IPS DF 6.9 (cell line): ENCODE measurements around the gene UBALD1.
A peak's percentile ranks its signal among the peaks of the same experiment; 100 is the strongest.

Experiments used
- DNase-seq: peaks from one replicate; pipeline ENCODE4 v3.0.0-alpha.2; 2013; ENCODE audit warnings: low read depth, low spot score
- H3K27ac ChIP-seq: one replicate; pipeline ENCODE4 v1.5.1; 2013; ENCODE audit warnings: low read length, control low read depth
- H3K27me3 ChIP-seq: 2 replicates; pipeline ENCODE4 v1.6.1; 2013; ENCODE audit warnings: mild to moderate bottlenecking, low read length; ENCODE audit not compliant: control insufficient read depth, insufficient read depth
- H3K36me3 ChIP-seq: 2 replicates; pipeline ENCODE4 v1.6.1; 2013; ENCODE audit warnings: low read length; ENCODE audit not compliant: control insufficient read depth, insufficient read depth
- H3K4me1 ChIP-seq: 2 replicates; pipeline ENCODE4 v1.6.1; 2013; ENCODE audit warnings: low read length; ENCODE audit not compliant: control insufficient read depth, insufficient read depth
- H3K4me3 ChIP-seq: 2 replicates; pipeline ENCODE4 v1.5.1; 2013; ENCODE audit warnings: mild to moderate bottlenecking, low read length
- H3K9me3 ChIP-seq: 2 replicates; pipeline ENCODE4 v1.6.1; 2013; ENCODE audit warnings: low read length, inconsistent platforms; ENCODE audit not compliant: control insufficient read depth, insufficient read depth
- WGBS: extraction: QIAGEN DNeasy Blood & Tissue Kit; methylation state at CpG from one replicate; pipeline ENCODE4 v1.1.7; 2013; ENCODE audit warnings: mixed read lengths, missing lambda C conversion rate; ENCODE audit not compliant: insufficient read length, insufficient coverage; 5-methylcytosine and 5-hydroxymethylcytosine counted together

UBALD1 gene

DNA sequence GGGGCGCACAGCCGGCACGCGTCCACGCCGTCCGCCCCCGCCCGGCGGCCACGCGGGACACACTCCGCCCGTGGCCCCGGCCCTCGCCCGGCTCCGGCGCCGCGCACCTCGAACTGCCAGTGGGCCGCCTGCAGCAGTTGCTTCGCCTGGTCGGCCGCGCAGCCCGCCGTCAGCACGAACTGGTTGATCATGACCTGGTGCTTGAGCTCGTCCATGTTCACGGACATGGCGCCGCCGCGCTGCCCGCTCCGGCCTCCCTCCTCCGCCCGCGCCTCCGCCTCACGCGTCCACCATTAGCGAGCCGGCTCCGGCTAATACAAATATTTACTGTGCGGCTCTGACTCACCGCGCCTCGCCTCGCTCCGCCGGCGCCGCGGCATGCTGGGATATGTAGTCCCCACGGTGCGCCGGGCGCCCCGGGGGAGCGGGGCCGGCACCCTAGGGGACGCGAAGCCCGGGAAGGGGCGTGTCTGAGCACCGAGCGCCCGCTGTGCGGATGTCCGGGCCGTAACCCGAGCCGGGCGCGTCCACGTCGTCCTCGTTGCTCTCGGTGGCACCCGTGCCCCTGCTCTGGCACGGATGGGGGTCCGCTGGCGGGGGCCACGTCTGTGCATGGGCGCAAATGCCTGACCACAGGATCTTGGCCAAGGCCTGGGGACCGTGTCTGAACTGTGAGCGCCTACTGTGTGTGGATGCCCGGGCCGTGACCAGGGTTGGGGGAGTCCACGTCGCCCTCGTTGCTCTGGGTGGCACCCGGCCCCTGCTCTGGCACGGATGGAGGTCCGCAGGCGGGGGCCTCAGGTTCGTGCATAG is at the start of gene UBALD1:
UBALD1 (minus strand) TSS at position 318 of the 813 bp plus-strand sequence; CDS start at position 227, 91 bp downstream.
- H3K27me3 ChIP-seq, result no peaks in the 10 kb centered on the region
- H3K9me3 ChIP-seq, result no peaks in the 10 kb centered on the region
- peak within 1 kb of the TSS; percentile 84 for H3K4me3 ChIP-seq
- H3K4me1 ChIP-seq, result peaks cover 12% of the 10 kb centered on the region
- no peak for DNase-seq
- no peak within 1 kb of the TSS for H3K27ac ChIP-seq
- no CpG with 5 or more reads among the region's 100 CpGs for WGBS
- H3K36me3 ChIP-seq, result no peaks in the 10 kb centered on the region; the same call in 1 of the 2 replicates

DNA sequence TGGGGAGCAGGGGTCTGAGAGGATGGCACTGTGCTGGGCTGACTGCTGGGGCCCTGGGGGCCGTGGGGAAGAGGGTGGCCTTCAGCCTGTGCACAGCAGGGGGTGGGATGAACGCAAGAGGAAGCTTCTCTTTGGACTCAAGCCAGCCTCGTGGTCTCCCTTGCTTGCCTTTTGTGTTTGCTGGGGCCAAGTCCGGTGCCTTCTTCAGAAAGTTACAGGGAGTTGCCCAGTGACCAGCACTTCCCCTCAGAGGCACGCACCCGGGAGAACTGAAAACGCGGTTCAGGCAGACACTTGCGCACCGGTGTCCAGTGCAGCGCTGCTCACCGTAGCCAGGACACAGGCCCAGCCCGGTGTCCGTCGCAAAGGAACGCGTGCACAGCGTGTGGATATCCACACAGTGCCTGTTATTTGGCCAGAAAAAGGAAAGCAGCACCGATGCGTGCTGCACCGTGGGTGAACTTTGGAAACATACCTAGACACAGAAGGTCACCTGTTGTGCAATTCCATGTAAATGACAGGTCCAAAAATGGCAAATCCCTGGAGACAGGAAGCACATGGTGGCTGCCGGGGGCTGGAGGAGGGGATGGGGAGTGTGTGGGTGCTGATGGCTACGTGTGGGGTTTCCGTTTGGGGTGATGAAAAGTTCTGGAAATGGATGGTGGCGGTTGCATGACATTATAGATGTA is 49.2 kb upstream of the UBALD1 start:
- WGBS, result no CpG with 5 or more reads among the region's 25 CpGs
- Histone ChIP-seq H3K9me3 (no peaks in the 10 kb centered on the region), H3K27ac (no peak overlapping the region), H3K4me1 (no peaks in the 10 kb centered on the region; the same call in 1 of the 2 replicates), H3K4me3 (no peak overlapping the region), H3K36me3 (peaks cover 26% of the 10 kb centered on the region), H3K27me3 (no peaks in the 10 kb centered on the region)
- DNase-seq, result no peak

DNA sequence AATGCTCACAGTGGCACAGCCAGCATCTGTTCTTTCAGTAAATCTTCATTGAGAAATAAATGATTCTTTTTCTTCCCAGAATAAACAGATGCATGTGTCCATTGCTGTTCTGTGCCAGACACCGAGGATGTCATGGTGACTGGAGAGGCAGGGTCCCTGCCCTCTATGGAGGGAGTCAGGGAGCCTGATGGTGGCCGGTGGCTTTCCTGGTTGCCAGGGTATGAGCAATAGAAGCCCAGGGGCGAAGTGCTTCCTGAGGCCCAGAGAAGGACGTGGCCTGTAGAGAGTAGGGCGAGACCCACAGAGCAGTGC is 48.7 kb upstream of the UBALD1 start:
- Histone ChIP-seq H3K27ac (no peak overlapping the region), H3K36me3 (peaks cover 21% of the 10 kb centered on the region), H3K4me3 (no peak overlapping the region), H3K27me3 (no peaks in the 10 kb centered on the region), H3K4me1 (no peaks in the 10 kb centered on the region; the same call in 1 of the 2 replicates), H3K9me3 (no peaks in the 10 kb centered on the region)
- DNase-seq, result no peak
- no CpG with 5 or more reads among the region's 5 CpGs for WGBS

DNA sequence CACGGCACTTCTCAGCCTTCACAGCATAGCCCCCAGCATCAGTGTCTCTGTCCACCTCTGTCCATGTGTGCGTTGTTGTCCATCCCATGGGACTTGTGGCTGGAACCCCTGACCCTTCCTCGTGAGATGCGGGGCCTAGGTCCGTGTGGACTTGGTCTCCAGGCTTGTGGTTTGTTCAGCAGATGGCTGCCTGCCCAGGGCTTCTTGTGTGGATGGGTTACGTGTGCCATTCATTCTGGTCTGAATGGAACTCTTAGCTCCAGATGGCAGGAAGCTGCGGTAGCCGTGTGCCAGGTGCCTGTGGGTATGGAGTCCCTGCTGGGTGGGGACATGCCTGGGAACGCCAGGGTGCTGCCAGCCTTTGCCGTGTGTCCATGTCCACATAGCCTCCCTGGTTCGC is 47.0 kb upstream of the UBALD1 start:
- Histone ChIP-seq H3K27me3 (no peaks in the 10 kb centered on the region), H3K4me1 (no peaks in the 10 kb centered on the region; the same call in 1 of the 2 replicates), H3K4me3 (no peak overlapping the region), H3K36me3 (peaks cover 14% of the 10 kb centered on the region), H3K9me3 (no peaks in the 10 kb centered on the region), H3K27ac (no peak overlapping the region)
- DNase-seq, result no peak
- WGBS, result no CpG with 5 or more reads among the region's 11 CpGs

DNA sequence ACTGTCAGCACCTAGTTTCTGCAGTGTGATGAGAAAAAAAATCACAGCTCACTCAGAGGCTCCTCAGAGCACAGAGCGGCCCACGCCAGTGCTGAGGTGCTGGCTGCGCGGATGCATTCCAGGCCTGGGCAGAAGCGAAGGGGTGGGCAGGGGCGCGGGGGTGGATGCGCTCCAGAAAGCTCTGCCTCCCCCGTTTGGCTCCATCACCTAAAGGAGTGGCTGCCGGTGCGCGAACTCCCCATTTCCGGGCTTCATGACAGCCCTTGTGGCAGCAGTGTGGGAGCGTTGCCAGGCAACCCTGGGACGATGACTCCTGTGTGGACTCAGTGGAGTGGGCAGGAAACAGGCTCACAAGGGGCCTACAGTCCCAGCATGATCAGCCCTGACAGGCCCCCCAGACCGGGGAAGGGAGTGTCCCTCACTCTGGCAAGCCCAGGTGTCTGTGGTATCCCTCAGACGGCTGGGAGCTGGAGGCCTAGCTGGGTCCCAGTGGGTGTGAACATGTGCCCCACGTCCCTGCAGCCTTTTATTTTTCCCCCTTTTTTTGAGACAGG is 45.8 kb upstream of the UBALD1 start:
- Histone ChIP-seq H3K4me3 (no peak overlapping the region), H3K27me3 (no peaks in the 10 kb centered on the region), H3K36me3 (peaks cover 10% of the 10 kb centered on the region; the same call in 1 of the 2 replicates), H3K4me1 (no peaks in the 10 kb centered on the region; the same call in 1 of the 2 replicates), H3K27ac (no peak overlapping the region), H3K9me3 (no peaks in the 10 kb centered on the region)
- no peak for DNase-seq
- WGBS, result no CpG with 5 or more reads among the region's 18 CpGs

DNA sequence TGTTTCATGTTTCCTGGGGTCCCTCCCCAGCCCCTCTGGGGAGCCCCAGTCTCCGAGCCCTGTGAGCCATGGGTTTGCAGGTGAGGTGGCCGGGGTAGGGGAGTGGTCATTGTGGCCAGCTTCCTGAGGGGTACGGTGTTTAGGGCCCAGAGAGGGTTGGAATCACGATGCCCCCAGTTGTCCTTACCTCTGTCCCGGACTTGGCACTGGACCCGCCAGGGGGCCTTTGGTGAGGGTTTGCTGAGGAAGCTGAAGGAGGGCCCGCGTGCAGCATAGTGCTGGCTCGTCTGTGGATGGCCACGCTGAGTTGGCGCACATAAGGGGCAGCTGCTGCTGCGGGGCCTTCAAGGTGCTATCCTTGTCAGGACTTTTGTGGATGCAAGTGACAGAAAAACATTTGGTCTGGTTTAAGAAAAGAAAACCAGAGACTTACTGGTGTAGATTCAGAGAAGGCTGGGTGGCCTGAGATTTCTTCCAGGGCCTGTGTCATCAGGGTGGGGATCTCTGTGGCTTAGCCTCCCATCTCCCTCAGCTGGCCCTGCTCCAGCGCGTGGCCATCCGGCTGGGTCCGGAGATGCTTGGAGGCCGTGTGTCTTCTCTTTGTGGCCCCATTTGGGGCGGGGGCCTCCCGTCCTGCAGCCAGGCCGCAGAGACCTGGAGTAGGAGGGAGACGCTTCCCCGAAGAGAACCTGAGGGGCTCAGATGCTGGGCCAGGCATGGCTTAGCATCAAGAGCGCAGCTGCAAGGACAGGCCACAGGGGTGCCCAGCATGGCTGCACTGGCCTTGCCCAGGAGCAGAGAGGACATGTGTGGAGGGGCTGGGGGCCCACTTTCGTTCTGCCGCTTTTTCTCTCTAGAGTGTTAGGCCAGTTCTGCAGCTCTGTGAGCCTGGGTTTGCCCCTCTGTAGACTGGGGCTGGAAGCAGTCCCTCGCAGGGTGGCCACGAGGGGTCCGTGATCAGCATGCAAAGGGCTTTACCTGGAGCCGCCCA is 45.0 kb upstream of the UBALD1 start:
- H3K4me1 ChIP-seq, result no peaks in the 10 kb centered on the region; the same call in 1 of the 2 replicates
- no peak for DNase-seq
- H3K27me3 ChIP-seq, result no peaks in the 10 kb centered on the region
- H3K4me3 ChIP-seq, result no peak overlapping the region
- WGBS, result no CpG with 5 or more reads among the region's 29 CpGs
- no peak overlapping the region for H3K27ac ChIP-seq
- H3K36me3 ChIP-seq, result peaks cover 11% of the 10 kb centered on the region
- no peaks in the 10 kb centered on the region for H3K9me3 ChIP-seq

DNA sequence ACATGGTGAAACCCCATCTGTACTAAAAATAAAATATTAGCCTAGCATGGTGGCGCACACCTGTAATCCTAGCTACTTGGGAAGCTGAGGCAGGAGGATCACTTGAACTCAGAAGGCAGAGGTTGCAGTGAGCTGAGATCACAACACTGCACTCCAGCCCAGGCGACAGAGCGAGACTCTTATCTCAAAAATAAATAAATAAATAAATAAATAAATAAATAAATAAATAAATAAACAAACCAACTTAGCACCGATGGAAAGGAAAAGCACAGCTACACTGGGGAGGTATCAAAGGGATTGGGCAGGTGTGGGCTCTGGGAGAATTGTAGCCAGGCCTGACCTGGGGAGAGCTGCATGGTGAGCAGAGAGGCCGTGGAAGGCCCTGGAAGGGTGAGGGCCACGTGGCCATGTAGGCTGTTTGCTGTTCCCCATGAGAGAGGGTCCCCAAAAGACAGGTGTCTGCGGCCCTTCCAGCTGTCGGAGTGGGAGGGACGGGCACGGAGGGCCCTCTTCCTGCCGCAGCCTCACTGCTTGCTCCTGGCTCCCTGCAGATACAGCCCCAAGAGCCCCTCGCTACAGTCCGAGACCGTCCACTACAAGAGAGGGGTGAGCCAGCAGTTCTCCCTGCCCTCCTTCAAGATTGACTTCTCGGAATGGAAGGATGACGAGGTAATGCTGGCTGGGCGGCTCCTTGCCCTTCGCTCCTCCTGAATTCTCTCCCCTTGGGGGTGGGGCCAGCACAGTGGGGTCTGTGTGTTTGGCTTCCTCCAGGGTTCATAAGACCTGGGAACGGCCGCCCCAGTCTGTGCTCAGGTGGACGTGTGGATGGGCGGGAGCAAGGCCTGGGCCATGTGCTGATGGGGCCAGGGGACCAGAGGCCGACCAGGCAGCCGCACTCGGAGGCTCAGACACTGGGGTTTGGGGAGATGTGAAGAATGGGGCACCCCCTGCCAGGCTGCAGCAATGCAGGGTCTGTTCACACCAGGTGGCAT is 42.3 kb upstream of the UBALD1 start:
- Histone ChIP-seq H3K4me1 (no peaks in the 10 kb centered on the region; the same call in 1 of the 2 replicates), H3K4me3 (no peak overlapping the region), H3K9me3 (no peaks in the 10 kb centered on the region), H3K27me3 (no peaks in the 10 kb centered on the region), H3K36me3 (peaks cover 12% of the 10 kb centered on the region), H3K27ac (no peak overlapping the region)
- no peak for DNase-seq
- no CpG with 5 or more reads among the region's 25 CpGs for WGBS

DNA sequence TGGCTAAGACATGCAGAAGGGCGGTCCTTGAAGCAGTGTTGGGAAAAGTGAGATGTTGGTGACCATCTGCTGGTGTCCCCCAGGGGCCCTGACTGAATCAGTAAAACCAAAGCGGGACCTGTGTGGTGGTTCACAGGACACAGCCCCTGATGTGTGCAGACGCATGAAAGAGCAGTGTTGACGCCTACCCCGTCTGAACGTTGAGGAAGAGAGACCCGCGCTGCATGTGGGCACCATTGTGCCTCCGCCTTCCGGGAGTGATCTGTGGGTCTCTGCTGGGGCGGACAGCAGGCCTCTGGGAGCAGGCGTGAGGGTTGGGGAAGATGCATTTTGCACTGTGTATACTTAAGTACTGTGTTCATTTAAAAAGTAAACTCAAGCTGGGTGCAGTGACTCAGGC is 41.5 kb upstream of the UBALD1 start:
- no CpG with 5 or more reads among the region's 12 CpGs for WGBS
- Histone ChIP-seq H3K9me3 (no peaks in the 10 kb centered on the region), H3K27me3 (no peaks in the 10 kb centered on the region), H3K27ac (no peak overlapping the region), H3K36me3 (peaks cover 12% of the 10 kb centered on the region), H3K4me1 (no peaks in the 10 kb centered on the region; the same call in 1 of the 2 replicates), H3K4me3 (no peak overlapping the region)
- DNase-seq, result no peak

DNA sequence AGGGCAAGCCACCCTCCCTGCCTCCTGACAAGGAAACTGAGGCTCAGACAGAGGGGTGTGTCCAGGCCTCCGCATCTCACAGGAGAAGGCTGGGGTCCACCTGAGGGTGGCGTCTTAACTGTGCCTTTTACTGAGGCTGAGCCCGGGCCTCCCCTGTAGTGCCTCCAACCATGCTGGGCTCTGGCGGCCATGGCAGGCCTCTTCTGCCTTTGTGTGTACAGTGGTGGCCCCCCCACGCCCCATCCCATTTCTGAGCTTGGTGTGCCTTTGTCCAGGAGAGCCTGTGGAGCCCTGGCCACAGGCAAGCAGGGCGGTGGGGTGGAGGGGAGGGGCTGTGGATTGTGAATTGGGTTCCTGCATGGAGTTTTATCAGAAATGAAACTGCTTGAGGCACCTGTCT is 41.1 kb upstream of the UBALD1 start:
- no peak overlapping the region for H3K27ac ChIP-seq
- peaks cover 12% of the 10 kb centered on the region for H3K36me3 ChIP-seq
- no peaks in the 10 kb centered on the region; the same call in 1 of the 2 replicates for H3K4me1 ChIP-seq
- no peak overlapping the region for H3K4me3 ChIP-seq
- no peaks in the 10 kb centered on the region for H3K9me3 ChIP-seq
- no CpG with 5 or more reads among the region's 6 CpGs for WGBS
- DNase-seq, result no peak
- no peaks in the 10 kb centered on the region for H3K27me3 ChIP-seq
